ENCODE measurements around the gene CORIN. TPM values are rescaled to one million over a fixed set of nuclear protein-coding genes. Genes with fewer than 3 reads are reported as not detected.

CORIN gene
- total and polyA plus RNA-seq, 2 donors (not counting 3 experiments of a cell fraction or from before 2014, with no cell fraction given), result 0.07 to 0.40 TPM

DNA sequence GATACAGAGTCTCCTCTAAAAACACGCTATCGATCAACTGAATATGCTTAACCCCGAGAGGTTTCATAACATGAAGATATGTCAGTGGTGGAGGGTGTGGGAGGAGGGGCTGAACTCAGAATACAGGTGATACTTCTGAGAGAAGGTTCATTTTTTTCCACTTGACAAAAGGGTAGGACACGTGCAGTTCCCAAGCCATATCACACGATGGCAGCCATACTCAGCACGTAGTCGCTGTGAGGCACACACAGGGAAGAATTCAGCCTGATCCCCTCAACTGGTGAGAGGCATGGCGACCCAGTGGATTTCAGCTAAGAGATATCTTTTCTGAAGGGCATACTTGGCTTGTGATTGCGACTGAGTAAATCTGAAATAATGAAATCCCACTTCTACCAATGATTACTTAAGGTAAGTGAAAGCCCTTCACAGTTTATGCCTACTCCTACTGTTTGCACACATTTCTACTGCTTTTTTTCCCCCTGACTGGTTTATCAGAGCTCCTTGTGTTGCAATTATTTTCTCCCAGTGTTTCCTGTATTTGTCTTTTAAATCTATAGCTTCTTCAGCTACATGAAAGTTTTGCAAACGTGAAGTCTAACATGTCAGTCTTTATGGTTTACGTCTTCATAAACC lies 133.1 kb downstream of the CORIN start:
- intact Hi-C loops (cut with micrococcal nuclease) (loop anchor here (1.0 kb wide), 1 partner anchor 131 kb away; no protein-coding TSS in a partner anchor), dilution Hi-C loops (cut with MboI; ENCODE audit: extremely low pct_ligation_motif_present, low sequenced_read_pairs) (no loop called here)
- Histone ChIP-seq H3K9me3 (replicated peaks; ENCODE audit: control insufficient read depth, insufficient read depth, low read length) (no peaks in the 10 kb centered on the region), H3K9ac (replicated peaks; ENCODE audit: extremely low read depth, insufficient read depth, low read length) (no peak overlapping the region), H3K4me2 (ENCODE audit: insufficient read depth, low read length) (no peak overlapping the region), H3K36me3 (ENCODE audit: control insufficient read depth in 2 of 2, extremely low read depth in 1 of 2, insufficient read depth in 2 of 2, low read length in 2 of 2) (no peaks in the 10 kb centered on the region), H3K9me1 (replicated peaks; ENCODE audit: control insufficient read depth, extremely low read depth, insufficient read depth, low read length) (no peaks in the 10 kb centered on the region), H4K20me1 (replicated peaks; ENCODE audit: control insufficient read depth, extremely low read depth, insufficient read depth, low read length) (no peaks in the 10 kb centered on the region), H3K27ac (ENCODE audit: insufficient read depth, low read depth, low read length) (no peak overlapping the region), H2AFZ (ENCODE audit: low read depth, low read length) (no peak overlapping the region), H3K79me2 (ENCODE audit: control insufficient read depth, insufficient read depth, low read length) (no peaks in the 10 kb centered on the region), H3K27me3 (ENCODE audit: control insufficient read depth in 2 of 2, insufficient read depth in 2 of 2, low read length in 2 of 2) (peaks cover 0 to 6% of the 10 kb centered on the region in 2 experiments), H3K4me1 (ENCODE audit: control insufficient read depth, extremely low read depth, insufficient read depth, low read length) (peaks cover 11% of the 10 kb centered on the region), H3K4me3 (replicated peaks in 1 of 3; ENCODE audit: insufficient read depth in 1 of 3, low read depth in 1 of 3, low read length in 3 of 3) (no peak overlapping the region)
- ChIA-PET CTCF (interaction anchor here (0.7 to 3.0 kb wide), 7 partner anchors 10 to 229 kb away, joined by 3 to 25 read pairs (median 4); no protein-coding TSS in a partner anchor), POLR2A (no interaction called here)
- BruUV-seq (replicated peaks), result no TSS peak
- DNase-seq (ENCODE audit: low read depth, low spot score) (peak; percentile 22), FAIRE-seq (no peak)
- TF ChIP-seq, protein P1, sequence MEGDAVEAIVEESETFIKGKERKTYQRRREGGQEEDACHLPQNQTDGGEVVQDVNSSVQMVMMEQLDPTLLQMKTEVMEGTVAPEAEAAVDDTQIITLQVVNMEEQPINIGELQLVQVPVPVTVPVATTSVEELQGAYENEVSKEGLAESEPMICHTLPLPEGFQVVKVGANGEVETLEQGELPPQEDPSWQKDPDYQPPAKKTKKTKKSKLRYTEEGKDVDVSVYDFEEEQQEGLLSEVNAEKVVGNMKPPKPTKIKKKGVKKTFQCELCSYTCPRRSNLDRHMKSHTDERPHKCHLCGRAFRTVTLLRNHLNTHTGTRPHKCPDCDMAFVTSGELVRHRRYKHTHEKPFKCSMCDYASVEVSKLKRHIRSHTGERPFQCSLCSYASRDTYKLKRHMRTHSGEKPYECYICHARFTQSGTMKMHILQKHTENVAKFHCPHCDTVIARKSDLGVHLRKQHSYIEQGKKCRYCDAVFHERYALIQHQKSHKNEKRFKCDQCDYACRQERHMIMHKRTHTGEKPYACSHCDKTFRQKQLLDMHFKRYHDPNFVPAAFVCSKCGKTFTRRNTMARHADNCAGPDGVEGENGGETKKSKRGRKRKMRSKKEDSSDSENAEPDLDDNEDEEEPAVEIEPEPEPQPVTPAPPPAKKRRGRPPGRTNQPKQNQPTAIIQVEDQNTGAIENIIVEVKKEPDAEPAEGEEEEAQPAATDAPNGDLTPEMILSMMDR (IDR thresholded peaks at IDR 0.05; ENCODE audit: extremely low read depth in 1 of 2, insufficient read depth in 1 of 2, low read depth in 1 of 2, low read length in 2 of 2), result peak; percentile 14 to 33
- TF ChIP-seq POLR2A (IDR thresholded peaks at IDR 0.05; ENCODE audit: low read depth, low read length), result no peak

DNA sequence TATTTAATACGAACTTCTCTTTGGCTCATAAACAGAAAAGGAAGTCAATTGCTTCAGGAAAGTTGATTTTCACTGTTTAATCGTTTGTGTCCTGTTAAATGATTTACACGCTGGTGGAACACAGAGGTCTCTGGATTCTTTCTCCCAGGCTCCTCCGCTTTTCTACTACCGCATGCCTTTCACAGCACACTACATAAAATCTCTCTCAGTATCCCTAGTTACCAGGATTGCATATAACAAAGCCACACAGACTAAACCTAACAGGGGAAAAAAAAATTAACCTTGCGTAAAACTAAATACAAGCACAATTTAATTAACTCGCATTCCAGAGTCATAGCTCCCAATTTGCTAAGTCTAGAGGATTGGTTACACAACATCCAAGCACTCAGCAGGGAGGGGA lies 133.9 kb downstream of the CORIN start:
- BruUV-seq (replicated peaks), result no TSS peak

More for the DNA sequence above, 133.9 kb downstream of the CORIN start:
- Histone ChIP-seq H3K4me3 (replicated peaks in 1 of 3; ENCODE audit: insufficient read depth in 1 of 3, low read depth in 1 of 3, low read length in 3 of 3) (no peak overlapping the region), H3K9ac (replicated peaks; ENCODE audit: extremely low read depth, insufficient read depth, low read length) (no peak overlapping the region), H3K27ac (ENCODE audit: insufficient read depth, low read depth, low read length) (no peak overlapping the region), H3K79me2 (ENCODE audit: control insufficient read depth, insufficient read depth, low read length) (no peaks in the 10 kb centered on the region), H3K4me1 (ENCODE audit: control insufficient read depth, extremely low read depth, insufficient read depth, low read length) (peaks cover 11% of the 10 kb centered on the region), H3K9me3 (replicated peaks; ENCODE audit: control insufficient read depth, insufficient read depth, low read length) (no peaks in the 10 kb centered on the region), H3K9me1 (replicated peaks; ENCODE audit: control insufficient read depth, extremely low read depth, insufficient read depth, low read length) (no peaks in the 10 kb centered on the region), H3K36me3 (ENCODE audit: control insufficient read depth in 2 of 2, extremely low read depth in 1 of 2, insufficient read depth in 2 of 2, low read length in 2 of 2) (no peaks in the 10 kb centered on the region), H2AFZ (ENCODE audit: low read depth, low read length) (no peak overlapping the region), H4K20me1 (replicated peaks; ENCODE audit: control insufficient read depth, extremely low read depth, insufficient read depth, low read length) (no peaks in the 10 kb centered on the region), H3K27me3 (ENCODE audit: control insufficient read depth in 2 of 2, insufficient read depth in 2 of 2, low read length in 2 of 2) (peaks cover 0 to 6% of the 10 kb centered on the region in 2 experiments), H3K4me2 (ENCODE audit: insufficient read depth, low read length) (no peak overlapping the region)
- ChIA-PET CTCF (interaction anchor here (0.5 to 1.8 kb wide), 4 partner anchors 9 to 230 kb away, joined by 3 to 7 read pairs (median 4); no protein-coding TSS in a partner anchor), POLR2A (no interaction called here)
- intact Hi-C loops (cut with micrococcal nuclease) (loop anchor here (1.0 kb wide), 1 partner anchor 132 kb away; no protein-coding TSS in a partner anchor), dilution Hi-C loops (cut with MboI; ENCODE audit: extremely low pct_ligation_motif_present, low sequenced_read_pairs) (no loop called here)
- no peak for TF ChIP-seq JUN (IDR thresholded peaks at IDR 0.05; ENCODE audit: borderline replicate concordance, insufficient read depth, insufficient read length, low read depth)
- no peak for TF ChIP-seq FOS (IDR thresholded peaks at IDR 0.05; ENCODE audit: borderline replicate concordance, insufficient read depth, low read length)
- TF ChIP-seq, protein P1 (IDR thresholded peaks at IDR 0.05; ENCODE audit: extremely low read depth in 1 of 2, insufficient read depth in 1 of 2, low read depth in 1 of 2, low read length in 2 of 2), result no peak
- DNase-seq (ENCODE audit: low read depth, low spot score) (no peak), FAIRE-seq (no peak)
